Activated CD4-positive, alpha-beta T cell treated with anti-CD3 and anti-CD28 coated beads for 4 hours (primary cell): Measurements from ENCODE around the gene CDCA4.
"Not testable (repeated sequence)": the region's sequence is repeated elsewhere in the genome, so short reads cannot be mapped to it uniquely, and the experiment has no call there.

Source experiments
- DNase-seq, 2 donors: peaks; one replicate each; pipeline ENCODE4 v3.0.0-alpha.2; 2020

Gene CDCA4

GRCh38 chr14:105020815-105021655 is at the start of gene CDCA4:
Gene CDCA4 (minus strand): TSS chr14:105021083. CDS start chr14:105011929, 9,154 bp downstream.
- DNase-seq = peak; percentile 97 to 99

GRCh38 chr14:105069871-105070759 is 49.2 kb upstream of the CDCA4 start:
- DNase-seq = no peak

- no peak for DNase-seq
Measured at GRCh38 chr14:105069522-105069870, 48.6 kb upstream of the CDCA4 start.

- no peak for DNase-seq
Measured at GRCh38 chr14:105068818-105069217, 47.9 kb upstream of the CDCA4 start.

- no peak for DNase-seq
Measured at GRCh38 chr14:105067969-105068301, 47.1 kb upstream of the CDCA4 start.

GRCh38 chr14:105067140-105067968 is 46.5 kb upstream of the CDCA4 start:
- peak; percentile 61 to 69 for DNase-seq

DNA sequence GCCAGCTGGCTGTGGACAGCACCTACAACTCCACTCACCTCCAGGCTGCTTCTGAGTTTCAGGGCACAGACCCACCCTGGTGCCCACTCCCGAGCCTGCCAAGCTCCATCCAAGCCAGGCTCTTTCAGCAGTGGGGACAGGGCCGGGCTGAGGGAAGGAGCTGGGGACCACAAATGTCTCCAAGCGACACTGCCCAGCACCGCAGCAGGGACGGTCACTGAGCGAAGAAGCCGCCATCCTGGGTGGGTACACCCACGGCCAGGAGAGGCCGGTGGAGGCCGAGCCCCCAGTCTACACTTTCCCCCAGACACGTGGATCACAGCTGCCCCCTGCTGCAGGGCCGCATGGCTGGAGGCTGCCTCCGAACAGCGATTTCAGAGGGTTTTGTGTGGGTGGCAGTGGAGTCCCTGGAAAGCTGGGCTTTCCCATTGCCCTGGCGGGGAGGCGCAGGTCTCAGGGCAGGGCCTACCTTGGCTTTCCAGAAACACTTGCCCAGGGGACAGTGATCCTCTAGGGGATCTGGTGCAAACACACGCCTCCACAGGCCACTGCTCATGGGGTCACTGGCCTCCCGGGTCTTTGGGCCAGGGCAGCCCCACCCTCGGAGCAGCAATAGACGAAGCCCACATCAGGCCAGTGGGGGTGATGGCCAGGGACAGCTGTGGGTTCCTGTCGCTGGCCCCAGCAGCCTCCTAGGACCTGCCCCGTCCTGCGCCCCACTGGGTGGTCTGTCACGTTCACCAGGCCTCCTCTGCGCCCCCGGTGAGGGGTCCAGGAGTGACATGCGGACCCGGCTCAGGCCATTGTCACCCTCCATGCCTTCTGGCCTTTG is 45.6 kb upstream of the CDCA4 start:
- no peak for DNase-seq

GRCh38 chr14:105065280-105066228 is 44.7 kb upstream of the CDCA4 start, which contains the start of gene GPR132:
Gene GPR132 (minus strand): TSS chr14:105065430. CDS start chr14:105055420, 10,010 bp downstream.
- peak; percentile 87 to 89 for DNase-seq

DNA sequence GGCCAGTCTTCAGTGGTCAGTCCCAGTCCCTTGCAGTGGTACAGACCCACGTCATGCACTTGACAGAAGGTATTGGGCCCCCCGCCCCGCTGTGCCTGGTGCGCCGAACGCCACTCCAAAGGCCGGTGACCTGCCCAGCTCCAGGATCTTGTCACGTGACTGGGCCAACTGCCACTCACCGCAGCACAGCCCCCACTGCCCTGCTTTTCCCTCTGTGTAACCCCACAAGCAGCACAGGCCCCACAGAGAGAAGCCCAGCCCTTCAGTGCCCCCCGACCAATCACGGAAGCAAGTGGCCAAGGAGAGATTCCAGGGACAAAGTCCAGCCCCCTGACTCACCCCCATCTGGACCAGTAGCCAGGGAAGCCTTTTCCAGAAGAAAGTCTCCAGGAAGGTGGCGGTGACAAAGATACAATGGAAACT is 43.8 kb upstream of the CDCA4 start:
- DNase-seq = no peak

DNA sequence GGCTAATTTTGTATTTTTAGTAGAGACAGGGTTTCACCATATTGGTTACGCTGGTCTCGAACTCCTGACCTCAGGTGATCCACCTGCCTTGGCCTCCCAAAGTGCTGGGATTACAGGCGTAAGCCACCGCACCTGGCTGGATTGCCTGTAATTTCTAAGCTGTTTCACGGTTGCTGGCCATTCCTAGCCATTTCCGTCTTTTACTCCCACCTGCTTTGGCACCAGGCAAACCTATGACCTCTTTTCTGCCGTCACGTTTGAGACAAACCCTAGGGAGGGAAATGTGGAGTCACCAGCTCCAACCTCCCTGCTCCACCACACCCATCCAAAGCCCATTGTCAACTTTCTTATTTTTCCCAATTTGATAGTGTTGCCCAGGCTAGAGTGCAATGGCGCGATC is 43.1 kb upstream of the CDCA4 start:
- no peak for DNase-seq

DNA sequence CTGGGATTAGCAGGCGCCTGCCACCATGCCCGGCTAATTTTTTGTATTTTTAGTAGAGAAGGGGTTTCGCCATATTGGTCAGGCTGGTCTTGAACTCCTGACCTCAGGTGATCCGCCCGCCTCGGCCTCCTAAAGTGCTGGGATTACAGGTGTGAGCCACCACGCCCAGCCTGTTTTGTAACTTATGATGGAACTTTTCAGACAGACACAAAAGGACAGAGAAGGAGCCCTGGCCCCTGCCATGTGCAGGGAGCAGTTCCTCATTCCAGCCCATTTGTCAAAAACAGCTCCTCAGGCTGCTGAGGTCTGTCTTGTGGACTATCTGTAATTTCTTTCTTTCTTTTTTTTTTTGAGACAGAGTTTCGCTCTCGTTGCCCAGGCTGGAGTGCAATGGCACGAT is 42.6 kb upstream of the CDCA4 start:
- DNase-seq = not testable (repeated sequence)

DNA sequence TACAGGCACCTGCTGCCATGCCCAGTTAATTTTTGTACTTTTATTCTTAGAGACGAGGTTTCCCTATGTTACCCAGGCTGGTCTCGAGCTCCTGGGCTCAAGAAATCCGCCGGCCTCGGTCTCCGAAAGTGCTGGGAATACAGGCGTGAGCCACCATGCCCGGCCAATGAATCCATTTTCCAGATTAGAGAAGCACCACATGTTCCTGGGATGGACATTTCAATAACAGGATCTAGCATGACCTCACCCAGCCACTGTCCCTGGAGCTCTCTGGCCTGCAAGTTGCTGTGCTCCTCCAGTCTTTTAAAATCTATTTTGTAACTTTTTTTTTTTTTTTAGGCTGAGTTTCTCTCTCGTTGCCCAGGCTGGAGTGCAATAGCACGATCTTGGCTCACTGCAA is 42.2 kb upstream of the CDCA4 start:
- DNase-seq = no peak

DNA sequence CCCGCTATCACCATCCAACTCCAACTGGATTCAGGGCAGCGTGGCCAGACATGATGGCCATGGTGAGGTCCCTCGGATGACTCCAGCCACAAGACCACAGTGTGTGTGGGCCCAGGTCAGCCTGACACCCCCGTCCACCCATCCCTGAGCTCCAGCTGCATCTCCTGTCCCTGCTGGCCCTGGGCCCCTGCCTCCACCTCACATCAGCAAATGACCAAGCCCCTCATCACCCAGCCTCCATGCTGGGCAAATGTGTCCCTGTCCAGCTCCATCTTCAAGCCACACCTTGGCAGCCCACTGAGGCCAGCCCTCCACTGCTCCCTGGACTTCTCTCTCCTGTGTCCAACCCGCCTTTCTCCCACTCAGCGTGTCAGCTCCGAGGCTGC is 41.2 kb upstream of the CDCA4 start:
- DNase-seq = no peak

DNA sequence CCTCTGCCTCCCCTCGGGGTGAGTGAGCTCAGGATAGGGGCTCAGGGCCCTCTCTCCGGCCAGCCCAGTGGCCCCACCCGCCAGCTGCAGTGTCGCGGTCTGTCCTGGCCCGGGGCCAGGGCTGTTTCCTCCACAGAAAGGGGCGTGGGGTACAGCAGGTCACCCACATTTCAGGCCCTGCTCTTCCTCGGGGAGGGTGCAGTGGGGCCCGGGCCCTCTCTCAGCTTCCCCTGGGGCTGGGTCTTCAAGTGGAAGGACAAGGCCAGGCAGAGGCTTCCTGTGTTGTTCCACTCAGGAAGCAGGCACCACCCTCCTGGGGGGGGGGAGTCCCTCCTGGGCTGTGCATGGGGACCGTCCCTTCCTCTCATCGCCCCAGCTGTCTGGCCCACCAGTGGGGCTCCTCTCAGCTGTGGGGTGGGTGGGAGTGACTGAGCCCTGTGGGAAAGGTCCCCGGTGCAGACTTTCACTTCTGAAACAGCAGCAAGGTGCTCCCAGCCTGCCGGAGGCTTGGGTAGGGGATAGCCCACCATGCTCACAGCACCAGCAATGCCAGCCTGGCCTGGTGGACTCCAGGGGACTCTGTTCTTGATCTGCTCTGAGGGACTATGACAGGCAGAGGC is 40.7 kb upstream of the CDCA4 start:
- DNase-seq = peak in 1 of 2 donors; percentile 62

- no peak for DNase-seq
Measured at GRCh38 chr14:105060751-105061427, 40.0 kb upstream of the CDCA4 start.

DNA sequence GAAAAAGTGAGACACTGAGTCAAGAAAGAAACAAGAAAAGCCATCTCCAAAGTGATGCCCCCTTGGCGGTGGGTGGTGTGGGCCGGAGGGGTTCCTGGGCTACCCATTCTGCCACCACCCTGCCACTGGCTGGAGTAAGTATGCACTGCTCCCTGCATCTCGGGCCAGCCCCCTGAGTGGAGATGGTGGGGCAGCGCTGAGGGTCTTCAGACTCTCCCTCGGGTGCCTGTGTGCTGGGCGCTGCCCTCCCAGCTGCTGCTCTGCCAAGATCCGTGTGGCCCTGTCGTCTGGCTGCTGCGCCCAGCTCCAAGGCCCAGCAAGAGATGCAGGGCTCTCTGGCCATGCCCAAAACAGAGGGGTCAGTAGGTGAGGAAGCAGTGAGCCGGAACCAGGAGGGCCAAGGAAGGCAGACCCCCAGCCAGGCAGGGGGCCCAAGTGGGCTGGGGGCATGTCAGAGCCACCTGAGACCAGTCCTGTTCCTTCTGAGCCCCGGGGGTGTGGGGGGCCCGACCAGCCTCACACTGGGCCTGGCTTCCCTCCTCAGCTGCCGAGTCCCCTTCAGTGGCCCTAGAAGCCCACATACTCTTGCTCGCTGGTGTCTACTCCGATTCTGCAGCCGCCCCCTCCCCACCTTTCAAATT is 39.2 kb upstream of the CDCA4 start:
- no peak for DNase-seq

- peak in 1 of 2 donors; percentile 47 for DNase-seq
Measured at GRCh38 chr14:105059035-105059924, 38.4 kb upstream of the CDCA4 start.

- DNase-seq = no peak
Measured at GRCh38 chr14:105058521-105059034, 37.7 kb upstream of the CDCA4 start.
